Heart left ventricle (tissue), 16 donors: ENCODE data around the gene POLR3GL. TPM values are rescaled to one million over a fixed set of nuclear protein-coding genes. Genes with fewer than 3 reads are reported as not detected.
A peak's percentile ranks its signal among the peaks of the same experiment; 100 is the strongest.

Experiments
- ATAC-seq, 4 donors: fragments of 200-7000 bp; cut with Tn5 transposase; one replicate each; pipeline ENCODE4 v1.9.1; 2020 to 2022; ENCODE audit warnings: moderate library complexity in 4 of 4, mild to moderate bottlenecking in 3 of 4, moderate number of reproducible peaks in 1 of 4
- DNase-seq, 5 donors: peaks; one replicate each; pipeline ENCODE4 v3.0.0-alpha.2; 2020
- H3K27ac ChIP-seq, 12 donors: fragments of 200-600 bp; sonication (generic) in 4 of 12; one replicate each; pipeline versions ENCODE4 v1.5.0 to v1.8.0; 2016 to 2022; ENCODE audit warnings: mild to moderate bottlenecking in 2 of 12
- H3K27me3 ChIP-seq, 9 donors: fragments of 200-600 bp; sonication (generic) in 2 of 9; one replicate each; pipeline versions ENCODE4 v1.5.1 to v1.8.0; 2016 to 2022; ENCODE audit warnings: mild to moderate bottlenecking in 3 of 9
- H3K36me3 ChIP-seq, 9 donors: fragments of 200-600 bp; sonication (generic) in 2 of 9; one replicate each; pipeline versions ENCODE4 v1.5.0 to v1.8.0; 2018 to 2022; ENCODE audit warnings: mild to moderate bottlenecking in 2 of 9
- H3K4me1 ChIP-seq, 12 donors: fragments of 200-600 bp; sonication (generic) in 4 of 12; one replicate each; pipeline versions ENCODE4 v1.5.0 to v1.8.0; 2016 to 2022; ENCODE audit warnings: mild to moderate bottlenecking in 3 of 12
- H3K4me3 ChIP-seq, 12 donors: fragments of 200-600 bp; sonication (generic) in 4 of 12; one replicate each; pipeline versions ENCODE4 v1.5.0 to v1.8.0; 2017 to 2022; ENCODE audit warnings: mild to moderate bottlenecking in 9 of 12, moderate library complexity in 4 of 12
- H3K9me3 ChIP-seq, 12 donors: fragments of 200-600 bp; sonication (generic) in 4 of 12; one replicate each; pipeline versions ENCODE4 v1.5.0 to v1.8.0; 2016 to 2022; ENCODE audit warnings: mild to moderate bottlenecking in 1 of 12
- POLR2A ChIP-seq, 2 donors: fragments of 450-650 bp; IDR thresholded peaks; one replicate each; pipeline ENCODE4 v1.6.1; 2017; ENCODE audit warnings: antibody characterized with exemption in 2 of 2, mild to moderate bottlenecking in 2 of 2, moderate library complexity in 2 of 2
- WGBS, 4 donors: extraction: QIAGEN DNeasy Blood & Tissue Kit in 2 of 4; methylation state at CpG; one replicate each; pipeline versions ENCODE4 v1.1.5 to v1.1.7; 2013 to 2018; 5-methylcytosine and 5-hydroxymethylcytosine counted together
- intact Hi-C, 10 donors: fragments of 100-400 bp; cut with DNase I; formaldehyde crosslinking; loops; one replicate each; pipeline versions ENCODE4 v1.11.1 to v1.14.2; 2022
- polyA plus RNA-seq, 2 donors: library from polyadenylated mRNA; stranded (reverse); fragments of 200-250 nt; gene quantifications; one replicate each; pipeline ENCODE4 v1.2.3, GENCODE V29; 2013
- total RNA-seq, 9 donors: library from RNA; depleted of rRNA in 2 of 9; stranded (reverse); fragments of >200 nt in 2 of 9; fragmentation: NEBNext Ultra II Directional in 3 of 9; extraction: Animal tissue kit (Norgen Biotek cat#: 25700) in 3 of 9; gene quantifications; one replicate each; pipeline versions ENCODE4 v1.1.0 to v1.2.4, GENCODE V29; 2016 to 2023
- TF ChIP-seq, protein P1 (sequence below), 12 donors: fragments of 200-600 bp; sonication (generic) in 4 of 12; IDR thresholded peaks; one replicate each; pipeline versions ENCODE4 v1.5.0 to v1.8.0; 2018 to 2022; ENCODE audit warnings: antibody characterized with exemption in 12 of 12, mild to moderate bottlenecking in 5 of 12
- donor health status: ischemic (EF 13 %, LVEDD 7.1; RV severe dilation, severe dysfunction).
- donor health status: healthy with polysubstance abuse.
- donor health status: DM: no; HTN: yes; CAD: no.
- donor health status: DM: no; HTN: no; CAD: no.
- donor health status: ischemic (EF 25% LVEDD 6.9; RV normal size, moderate dysfunction).
- donor health status: ischemic (EF 25% LVEDD 5.7; RV mildly dilated, moderate dysfunction).
- donor health status: healthy.
- donor health status: DM: yes; HTN: yes; CAD: no.
- donor health status: ischemic (EF 35%, LVEDD 5.7; RV mildly dilated, moderate dysfunction).
- donor health status: nonischemic (EF 11% LVEDD 7.7; RV severe dilation, severe dysfunction).
- donor health status: DM: yes; HTN: yes; CAD: no.
- donor health status: PGD.
- donor health status: ischemic (EF 29% LVEDD 5.4; RV normal size, mild dysfunction).
- donor health status: nonischemic (EF 23%, LVEDD 6.1; RV moderate dilation, normal function).

POLR3GL gene
- total and polyA plus RNA-seq, 11 donors = 30.2 to 69.4 (median 36.4) TPM

- peaks cover 0 to 65% (median 35%) of the 10 kb centered on the region in 12 donors for H3K4me1 ChIP-seq
- 40 to 47% (median 44%) methylated on average over 5 of the region's 5 CpGs for whole genome bisulfite sequencing, 4 donors
- no peak for ATAC-seq
- no peaks in the 10 kb centered on the region for H3K27me3 ChIP-seq
- H3K27ac ChIP-seq = peak overlapping the region; percentile 71 to 98 (median 89)
- TF ChIP-seq, protein P1, sequence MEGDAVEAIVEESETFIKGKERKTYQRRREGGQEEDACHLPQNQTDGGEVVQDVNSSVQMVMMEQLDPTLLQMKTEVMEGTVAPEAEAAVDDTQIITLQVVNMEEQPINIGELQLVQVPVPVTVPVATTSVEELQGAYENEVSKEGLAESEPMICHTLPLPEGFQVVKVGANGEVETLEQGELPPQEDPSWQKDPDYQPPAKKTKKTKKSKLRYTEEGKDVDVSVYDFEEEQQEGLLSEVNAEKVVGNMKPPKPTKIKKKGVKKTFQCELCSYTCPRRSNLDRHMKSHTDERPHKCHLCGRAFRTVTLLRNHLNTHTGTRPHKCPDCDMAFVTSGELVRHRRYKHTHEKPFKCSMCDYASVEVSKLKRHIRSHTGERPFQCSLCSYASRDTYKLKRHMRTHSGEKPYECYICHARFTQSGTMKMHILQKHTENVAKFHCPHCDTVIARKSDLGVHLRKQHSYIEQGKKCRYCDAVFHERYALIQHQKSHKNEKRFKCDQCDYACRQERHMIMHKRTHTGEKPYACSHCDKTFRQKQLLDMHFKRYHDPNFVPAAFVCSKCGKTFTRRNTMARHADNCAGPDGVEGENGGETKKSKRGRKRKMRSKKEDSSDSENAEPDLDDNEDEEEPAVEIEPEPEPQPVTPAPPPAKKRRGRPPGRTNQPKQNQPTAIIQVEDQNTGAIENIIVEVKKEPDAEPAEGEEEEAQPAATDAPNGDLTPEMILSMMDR (IDR thresholded peaks at IDR 0.05) = no peak
- no peak for TF ChIP-seq POLR2A (IDR thresholded peaks at IDR 0.05)
- intact Hi-C loops = loop anchor here in 6 of 10 donors (2.0 to 10.0 kb wide), 6 partner anchors 17 to 109 kb away; partner anchors contain the start of genes RBM8A (in 2 of the 6), PEX11B (in 1 of the 6), PIAS3 (in 1 of the 6) and TXNIP (in 1 of the 6)
- H3K9me3 ChIP-seq = peaks cover 0 to 13% (median 6%) of the 10 kb centered on the region in 12 donors
- H3K4me3 ChIP-seq = peak overlapping the region in 11 of 12 donors; percentile 46 to 81 (median 74)
- H3K36me3 ChIP-seq = peaks cover 0 to 5% (median 0%) of the 10 kb centered on the region in 9 donors
- DNase-seq = no peak
Measured at GRCh38 chr1:145963265-145964019, 1.0 kb upstream of the POLR3GL start.

DNA sequence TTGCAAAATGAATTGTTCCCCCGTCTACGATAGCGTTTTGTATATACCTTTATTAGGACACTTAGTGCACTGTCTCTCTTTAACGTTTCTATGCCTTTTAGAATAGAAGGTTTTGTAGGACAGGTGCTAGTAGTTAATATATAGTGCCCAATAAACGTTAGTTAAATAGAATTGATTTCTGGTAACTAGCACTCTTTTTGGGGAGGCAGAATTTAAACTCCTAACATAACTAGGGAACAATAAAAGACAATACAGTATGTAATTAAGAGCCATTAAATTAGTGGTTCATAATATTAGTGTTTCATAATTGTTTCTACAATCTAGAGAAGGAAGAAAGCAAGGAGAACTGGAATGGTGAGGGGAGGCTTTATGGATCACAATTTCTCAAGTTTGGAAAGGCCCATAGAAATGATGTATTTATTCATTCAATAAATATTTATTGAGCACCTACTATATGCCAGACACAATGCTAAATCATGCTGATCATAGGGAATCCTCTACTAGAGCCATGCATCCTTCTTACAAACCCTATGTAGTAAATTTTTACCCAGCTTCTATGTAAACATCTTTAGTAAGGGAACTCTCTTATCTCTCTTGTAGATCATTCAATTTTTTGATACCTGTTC lies 742 bp downstream of the POLR3GL start:
- TF ChIP-seq, protein P1 (IDR thresholded peaks at IDR 0.05) = no peak
- TF ChIP-seq POLR2A (IDR thresholded peaks at IDR 0.05) = no peak
- intact Hi-C loops = loop anchor here in 3 of 10 donors (2.0 to 10.0 kb wide), 4 partner anchors 16 to 110 kb away; partner anchors contain the start of genes PEX11B (in 1 of the 3) and PIAS3 (in 1 of the 3)
- H3K9me3 ChIP-seq = peaks cover 0 to 13% (median 6%) of the 10 kb centered on the region in 12 donors
- peak overlapping the region; percentile 39 to 81 (median 73) for H3K4me3 ChIP-seq
- 1 to 4% (median 2%) methylated on average over 5 of the region's 5 CpGs for WGBS, 4 donors
- peaks cover 0 to 47% (median 30%) of the 10 kb centered on the region in 12 donors for H3K4me1 ChIP-seq
- peak overlapping the region in 11 of 12 donors; percentile 71 to 98 (median 91) for H3K27ac ChIP-seq
- no peaks in the 10 kb centered on the region for H3K27me3 ChIP-seq
- peaks cover 0 to 5% (median 0%) of the 10 kb centered on the region in 9 donors for H3K36me3 ChIP-seq
- DNase-seq (no peak), ATAC-seq (no peak)

DNA sequence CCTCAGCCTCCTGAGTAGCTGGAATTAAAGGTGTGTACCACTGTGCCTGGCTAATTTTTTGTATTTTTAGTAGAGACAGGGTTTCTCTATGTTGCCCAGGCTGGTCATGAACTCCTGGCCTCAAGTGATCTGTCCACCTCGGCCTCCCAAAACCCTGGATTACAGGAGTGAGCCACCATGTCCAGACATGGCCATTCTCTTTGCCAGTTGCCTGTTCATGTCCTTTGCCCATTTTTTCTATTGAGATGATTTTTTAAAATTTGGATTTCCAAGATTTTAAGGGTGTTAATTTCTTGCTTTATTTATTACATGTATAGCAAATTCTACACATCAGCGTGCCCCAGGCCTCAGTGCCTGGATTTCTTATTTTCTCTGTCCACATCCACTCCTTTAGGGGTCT lies 2.8 kb downstream of the POLR3GL start:
- DNase-seq (no peak), ATAC-seq (no peak)
- Histone ChIP-seq H3K9me3 (peaks cover 0 to 13% (median 6%) of the 10 kb centered on the region in 12 donors), H3K36me3 (peaks cover 0 to 5% (median 0%) of the 10 kb centered on the region in 9 donors), H3K4me1 (peaks cover 0 to 29% (median 18%) of the 10 kb centered on the region in 12 donors), H3K27ac (no peak overlapping the region), H3K27me3 (no peaks in the 10 kb centered on the region), H3K4me3 (no peak overlapping the region)
- TF ChIP-seq, protein P1 (IDR thresholded peaks at IDR 0.05) = no peak
- no peak for TF ChIP-seq POLR2A (IDR thresholded peaks at IDR 0.05)
- 93 to 99% (median 95%) methylated on average over 2 of the region's 2 CpGs for WGBS, 4 donors
- intact Hi-C loops = loop anchor here in 1 of 10 donors (5.0 to 10.0 kb wide), 2 partner anchors 75 to 112 kb away; partner anchors contain the start of gene PIAS3

DNA sequence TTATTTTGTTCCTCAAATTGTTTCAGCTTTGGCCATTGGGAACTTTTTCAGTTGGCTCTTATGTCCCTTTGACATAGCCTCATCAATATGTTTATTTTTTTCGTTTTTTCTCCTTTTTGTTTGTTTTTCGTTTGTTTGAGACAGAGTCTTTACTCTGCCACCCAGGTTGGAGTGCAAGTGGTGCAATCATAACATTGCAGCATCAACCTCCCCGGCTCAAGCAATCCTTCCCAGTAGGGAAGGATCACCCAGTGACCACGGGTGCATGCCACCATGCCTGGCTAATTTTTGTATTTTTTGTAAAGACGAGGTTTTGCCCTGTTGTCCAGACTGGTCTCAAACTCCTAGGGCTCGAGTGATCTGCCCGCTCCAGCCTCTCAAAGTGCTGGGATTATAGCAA lies 8.1 kb downstream of the POLR3GL start:
- Histone ChIP-seq H3K27ac (no peak overlapping the region), H3K4me3 (no peak overlapping the region), H3K4me1 (peaks cover 0 to 7% (median 5%) of the 10 kb centered on the region in 12 donors), H3K27me3 (no peaks in the 10 kb centered on the region), H3K9me3 (peaks cover 0 to 3% (median under 1%) of the 10 kb centered on the region in 12 donors), H3K36me3 (peaks cover 0 to 7% (median 0%) of the 10 kb centered on the region in 9 donors)
- TF ChIP-seq POLR2A (IDR thresholded peaks at IDR 0.05) = no peak
- 87 to 91% (median 88%) methylated on average over 7 of the region's 7 CpGs for WGBS, 4 donors
- DNase-seq (no peak), ATAC-seq (no peak)
- intact Hi-C loops = no loop called here
